HG03439 (cell line): ENCODE measurements around the gene ZNF319.

Experiments
- ATAC-seq: cut with Tn5 transposase; IDR thresholded peaks from one replicate; pipeline ENCODE4 v1.9.1; 2021; ENCODE audit warnings: mild to moderate bottlenecking, moderate library complexity; ENCODE audit not compliant: unreplicated experiment

ZNF319 gene

GRCh38 chr16:58037365-58038057 lies 37.0 kb upstream of the ZNF319 start:
- ATAC-seq = no peak

- no peak for ATAC-seq
Observed at GRCh38 chr16:58036943-58037342, 36.5 kb upstream of the ZNF319 start.

GRCh38 chr16:58035356-58036170 lies 35.1 kb upstream of the ZNF319 start:
- no peak for ATAC-seq

- no peak for ATAC-seq
Observed at GRCh38 chr16:58034774-58035173, 34.3 kb upstream of the ZNF319 start.

- no peak for ATAC-seq
Observed at GRCh38 chr16:58034128-58034685, 33.7 kb upstream of the ZNF319 start.

- ATAC-seq = no peak
Observed at GRCh38 chr16:58032710-58033293, 32.3 kb upstream of the ZNF319 start.

- no peak for ATAC-seq
Observed at GRCh38 chr16:58031016-58031800, 30.7 kb upstream of the ZNF319 start.

- no peak for ATAC-seq
Observed at GRCh38 chr16:58030136-58030840, 29.8 kb upstream of the ZNF319 start.

- no peak for ATAC-seq
Observed at GRCh38 chr16:58029410-58029809, 28.9 kb upstream of the ZNF319 start.

GRCh38 chr16:58028541-58029070 lies 28.1 kb upstream of the ZNF319 start:
- ATAC-seq = no peak

GRCh38 chr16:58027916-58028455 lies 27.5 kb upstream of the ZNF319 start:
- ATAC-seq = no peak

- no peak for ATAC-seq
Observed at GRCh38 chr16:58027161-58027915, 26.9 kb upstream of the ZNF319 start.

GRCh38 chr16:58026705-58027160 lies 26.3 kb upstream of the ZNF319 start:
- ATAC-seq = no peak

GRCh38 chr16:58026139-58026704 lies 25.8 kb upstream of the ZNF319 start:
- no peak for ATAC-seq

- no peak for ATAC-seq
Observed at GRCh38 chr16:58025351-58026138, 25.1 kb upstream of the ZNF319 start, which contains the start of gene MMP15. TSS of gene MMP15 (plus strand) at chr16:58025754. CDS start at chr16:58026351, 597 bp downstream.

- ATAC-seq = no peak
Observed at GRCh38 chr16:58024486-58025350, 24.2 kb upstream of the ZNF319 start.
